Calu3 (cell line): ENCODE data around the gene DKC1. TPM values are rescaled to one million over a fixed set of nuclear protein-coding genes. Genes with fewer than 3 reads are reported as not detected.

Experiments used
- BruUV-seq: library from RNA; stranded (reverse); fragments of 400-500 nt; replicated peaks from 2 replicates; lab custom pipeline; 2021; lab: Mats Ljungman, UMichigan
- CTCF ChIA-PET: fragments of 300-600 bp; sonication (Branson Sonifier 250); formaldehyde crosslinking; loops from one replicate; lab custom pipeline; 2022; ENCODE audit warnings: antibody characterized with exemption; lab: Charles Lee
- DNase-seq: peaks from one replicate; pipeline ENCODE4 v3.0.0; 2022
- H3K27ac Mint-ChIP-seq: one replicate; pipeline ENCODE4 v1.8.0; 2022; ENCODE audit warnings: mixed read lengths; ENCODE audit not compliant: unreplicated experiment
- H3K27me3 Mint-ChIP-seq: one replicate; pipeline ENCODE4 v1.8.0; 2022; ENCODE audit warnings: mixed read lengths; ENCODE audit not compliant: unreplicated experiment
- H3K36me3 Mint-ChIP-seq: one replicate; pipeline ENCODE4 v1.8.0; 2022; ENCODE audit warnings: mild to moderate bottlenecking, moderate library complexity, mixed read lengths; ENCODE audit not compliant: insufficient read depth, unreplicated experiment
- H3K4me1 Mint-ChIP-seq: one replicate; pipeline ENCODE4 v1.8.0; 2022; ENCODE audit warnings: mild to moderate bottlenecking, low read depth, mixed read lengths; ENCODE audit not compliant: unreplicated experiment
- H3K4me3 Mint-ChIP-seq: one replicate; pipeline ENCODE4 v1.8.0; 2022; ENCODE audit warnings: mild to moderate bottlenecking, low read depth, moderate library complexity, mixed read lengths; ENCODE audit not compliant: unreplicated experiment
- H3K9me3 Mint-ChIP-seq: one replicate; pipeline ENCODE4 v1.8.0; 2022; ENCODE audit warnings: low read depth, mixed read lengths; ENCODE audit not compliant: unreplicated experiment
- CTCF ChIP-seq: fragments of 200-600 bp; IDR thresholded peaks from one replicate; pipeline ENCODE4 v1.8.0; 2022; ENCODE audit warnings: antibody characterized with exemption; ENCODE audit not compliant: unreplicated experiment
- intact Hi-C: fragments of 100-400 bp; cut with micrococcal nuclease; formaldehyde crosslinking; loops from one replicate; pipeline ENCODE4 v1.10.0; 2022; ENCODE audit not compliant: unreplicated experiment
- total RNA-seq: library from RNA; stranded (reverse); gene quantifications from 2 replicates; pipeline ENCODE4 v1.2.3, GENCODE V29; 2022

DKC1 gene
- total RNA-seq, 1 experiment from 2014 or later = 112 TPM

- no peaks in the 10 kb centered on the region for H3K9me3 Mint-ChIP-seq
Observed at GRCh38 chrX:154748712-154749339, 13.8 kb upstream of the DKC1 start.

GRCh38 chrX:154749856-154750255 lies 12.8 kb upstream of the DKC1 start:
- no peaks in the 10 kb centered on the region for H3K36me3 Mint-ChIP-seq
- H3K4me3 Mint-ChIP-seq = no peak overlapping the region
- DNase-seq = no peak
- intact Hi-C loops = loop anchor here (2.0 kb wide), 1 partner anchor 91 kb away; no protein-coding TSS in a partner anchor
- no peak overlapping the region for H3K27ac Mint-ChIP-seq
- H3K9me3 Mint-ChIP-seq = no peaks in the 10 kb centered on the region
- no peaks in the 10 kb centered on the region for H3K4me1 Mint-ChIP-seq
- BruUV-seq = no TSS peak
- H3K27me3 Mint-ChIP-seq = peaks cover 54% of the 10 kb centered on the region
- no peak for TF ChIP-seq CTCF
- CTCF ChIA-PET = interaction anchor here (1.0 to 2.2 kb wide), 2 partner anchors 13 to 91 kb away, joined by 3 to 11 read pairs; partner anchors contain the start of gene DKC1

More at GRCh38 chrX:154748712-154749339, 13.8 kb upstream of the DKC1 start:
- DNase-seq = peak; percentile 51
- peak; percentile 24 for TF ChIP-seq CTCF
- no peaks in the 10 kb centered on the region for H3K36me3 Mint-ChIP-seq
- intact Hi-C loops = loop anchor here (2.0 kb wide), 1 partner anchor 92 kb away; no protein-coding TSS in a partner anchor
- H3K27me3 Mint-ChIP-seq = peaks cover 44% of the 10 kb centered on the region
- no peak overlapping the region for H3K27ac Mint-ChIP-seq
- no peaks in the 10 kb centered on the region for H3K4me1 Mint-ChIP-seq
- CTCF ChIA-PET = interaction anchor here (0.6 to 1.4 kb wide), 6 partner anchors 10 to 72 kb away, joined by 3 to 11 read pairs (median 4); partner anchors contain the start of gene DKC1
- no peak overlapping the region for H3K4me3 Mint-ChIP-seq
- BruUV-seq = no TSS peak

DNA sequence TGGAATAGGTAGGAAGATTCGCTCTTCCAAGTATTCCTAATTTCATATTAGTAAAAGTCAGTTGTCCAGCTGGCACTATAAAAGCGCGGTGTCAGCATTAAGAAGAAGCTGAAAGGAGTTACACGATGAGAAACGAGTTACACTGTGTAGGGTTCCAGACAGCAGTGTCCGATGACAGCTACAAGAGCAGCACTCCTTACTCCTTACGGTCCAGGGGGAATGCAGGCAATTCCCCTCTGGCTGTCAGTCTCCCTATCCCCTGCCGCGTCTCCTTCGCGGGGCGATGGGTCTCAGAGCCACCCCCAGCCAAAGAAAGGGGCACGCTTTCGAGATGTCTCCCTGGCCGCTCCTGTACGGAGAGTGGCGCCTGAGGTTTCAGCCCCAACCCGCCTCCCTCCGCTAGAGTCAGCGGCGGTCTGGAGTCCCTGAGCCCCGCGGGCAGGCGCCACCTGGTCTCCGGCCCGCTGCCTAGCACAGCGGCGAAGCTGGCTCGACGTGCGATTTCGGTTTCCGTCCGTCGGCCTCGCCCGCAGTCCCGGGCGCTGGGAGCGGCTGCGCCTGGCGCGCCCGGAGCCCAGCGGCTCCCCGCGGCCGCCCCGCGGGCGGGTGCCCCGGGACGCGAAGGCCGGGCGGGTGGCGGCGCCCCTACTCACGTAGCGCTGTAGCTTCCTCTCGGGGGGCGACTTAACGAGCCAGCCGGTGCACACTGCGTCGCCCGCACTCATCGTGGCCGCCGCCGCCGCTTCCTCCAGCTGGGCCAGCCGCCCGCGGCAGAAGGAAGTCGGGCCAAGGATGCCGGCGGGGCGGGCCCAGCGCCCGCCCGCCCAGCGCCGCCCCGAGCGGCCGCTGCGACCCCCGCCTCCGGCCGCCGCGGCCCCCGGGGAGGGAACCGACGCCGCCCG lies 12.1 kb upstream of the DKC1 start, which contains the start of gene GAB3:
GAB3 (minus strand) TSS at position 777 of the 902 bp plus-strand sequence; CDS start at position 725, 52 bp downstream.
- CTCF ChIA-PET = interaction anchor here (1.0 to 2.2 kb wide), 2 partner anchors 12 to 90 kb away, joined by 3 to 11 read pairs; partner anchors contain the start of gene DKC1
- peak; percentile 22 for DNase-seq
- intact Hi-C loops = no loop called here
- no TSS peak for BruUV-seq
- TF ChIP-seq CTCF = no peak
- Mint-ChIP-seq H3K4me1 (no peaks in the 10 kb centered on the region), H3K27me3 (peaks cover 61% of the 10 kb centered on the region), H3K36me3 (no peaks in the 10 kb centered on the region), H3K4me3 (peak within 1 kb of the TSS; percentile 28), H3K9me3 (no peaks in the 10 kb centered on the region), H3K27ac (no peak within 1 kb of the TSS)

GRCh38 chrX:154751203-154751668 lies 11.4 kb upstream of the DKC1 start:
- Mint-ChIP-seq H3K9me3 (no peaks in the 10 kb centered on the region), H3K36me3 (no peaks in the 10 kb centered on the region), H3K27ac (no peak overlapping the region), H3K27me3 (peaks cover 61% of the 10 kb centered on the region), H3K4me1 (no peaks in the 10 kb centered on the region), H3K4me3 (no peak overlapping the region)
- DNase-seq = no peak
- no TSS peak for BruUV-seq
- intact Hi-C loops = no loop called here
- CTCF ChIA-PET = interaction anchor here (2.2 kb wide), 1 partner anchor 12 kb away, joined by 11 read pairs; the partner anchor contains the start of gene DKC1
- no peak for TF ChIP-seq CTCF
